Uterus (tissue), 2 donors: ENCODE data around the gene GHRH.

Source experiments
- CTCF ChIP-seq, 4 experiments: fragments of 200-600 bp in 2 of 4; fragments of 450-650 bp in 2 of 4; sonication (generic) in 2 of 4; IDR thresholded peaks; one replicate each; pipeline ENCODE4 v1.5.1; 2016 to 2019; ENCODE audit warnings: antibody characterized with exemption in 4 of 4, mild to moderate bottlenecking in 2 of 4, moderate library complexity in 1 of 4
- POLR2A ChIP-seq, 2 donors: fragments of 450-650 bp; IDR thresholded peaks; one replicate each; pipeline ENCODE4 v1.6.1; 2016; ENCODE audit warnings: antibody characterized with exemption in 2 of 2, mild to moderate bottlenecking in 1 of 2, moderate library complexity in 1 of 2

- TF ChIP-seq POLR2A (IDR thresholded peaks at IDR 0.05) (no peak), CTCF (IDR thresholded peaks at IDR 0.05) (no peak)
These were observed 34.8 kb upstream of the GHRH start for GRCh38 chr20:37296371-37296770.
